ENCODE results near the gene GPR146. TPM values are rescaled to one million over a fixed set of nuclear protein-coding genes. Genes with fewer than 3 reads are reported as not detected.
A peak's percentile ranks its signal among the peaks of the same experiment; 100 is the strongest.

The GPR146 gene
- total RNA-seq, 3 donors from 2014 or later = 3.5 to 13.0 (median 5.7) TPM

GRCh38 chr7:1022356-1022755, 22.0 kb upstream of the GPR146 start:
- peak in 1 of 3 donors; percentile 27 for DNase-seq
- Histone ChIP-seq H3K4me3 (no peak overlapping the region), H3K4me1 (ENCODE audit: low read depth) (peaks cover 7% of the 10 kb centered on the region), H3K9me3 (no peaks in the 10 kb centered on the region), H3K36me3 (ENCODE audit: low read depth) (no peaks in the 10 kb centered on the region)
- ATAC-seq = no peak
- no peak for TF ChIP-seq CTCF (IDR thresholded peaks at IDR 0.05)
- intact Hi-C loops (cut with DNase I, micrococcal nuclease) = no loop called here

GRCh38 chr7:1022801-1023465, 21.4 kb upstream of the GPR146 start:
- peak in 2 of 3 donors; percentile 39 to 67 for DNase-seq
- TF ChIP-seq CTCF (IDR thresholded peaks at IDR 0.05) = no peak
- intact Hi-C loops (cut with DNase I, micrococcal nuclease) = no loop called here

GRCh38 chr7:1024331-1024841, 20.0 kb upstream of the GPR146 start:
- intact Hi-C loops (cut with DNase I, micrococcal nuclease) = no loop called here
- TF ChIP-seq CTCF (IDR thresholded peaks at IDR 0.05) = no peak
- H3K4me3 ChIP-seq = no peak overlapping the region
- H3K4me1 ChIP-seq (ENCODE audit: low read depth) = peaks cover 16% of the 10 kb centered on the region
- ATAC-seq = no peak
- DNase-seq = peak in 2 of 3 donors; percentile 41 to 60
- no peaks in the 10 kb centered on the region for H3K9me3 ChIP-seq
- H3K36me3 ChIP-seq (ENCODE audit: low read depth) = no peaks in the 10 kb centered on the region

More at GRCh38 chr7:1022801-1023465, 21.4 kb upstream of the GPR146 start:
- peaks cover 10% of the 10 kb centered on the region for H3K4me1 ChIP-seq (ENCODE audit: low read depth)
- no peaks in the 10 kb centered on the region for H3K9me3 ChIP-seq
- H3K36me3 ChIP-seq (ENCODE audit: low read depth) = no peaks in the 10 kb centered on the region
- H3K4me3 ChIP-seq = no peak overlapping the region
- ATAC-seq = peak; percentile 12

GRCh38 chr7:1024876-1025742, 19.2 kb upstream of the GPR146 start:
- intact Hi-C loops (cut with DNase I, micrococcal nuclease) = no loop called here
- Histone ChIP-seq H3K4me3 (no peak overlapping the region), H3K36me3 (ENCODE audit: low read depth) (no peaks in the 10 kb centered on the region), H3K4me1 (ENCODE audit: low read depth) (peaks cover 18% of the 10 kb centered on the region), H3K9me3 (no peaks in the 10 kb centered on the region)
- no peak for TF ChIP-seq CTCF (IDR thresholded peaks at IDR 0.05)
- DNase-seq (peak in 2 of 3 donors; percentile 25 to 55), ATAC-seq (no peak)

GRCh38 chr7:1025743-1026581, 18.4 kb upstream of the GPR146 start:
- TF ChIP-seq CTCF (IDR thresholded peaks at IDR 0.05) = no peak
- H3K9me3 ChIP-seq = no peaks in the 10 kb centered on the region
- H3K4me1 ChIP-seq (ENCODE audit: low read depth) = peaks cover 18% of the 10 kb centered on the region
- H3K36me3 ChIP-seq (ENCODE audit: low read depth) = no peaks in the 10 kb centered on the region
- peak in 2 of 3 donors; percentile 27 to 54 for DNase-seq
- no peak overlapping the region for H3K4me3 ChIP-seq
- intact Hi-C loops (cut with DNase I, micrococcal nuclease) = no loop called here
- no peak for ATAC-seq
